ENCODE data around the gene PTH1R.

Gene PTH1R

GRCh38 chr3:46850468-46850779, 27.1 kb upstream of the PTH1R start:
- TF ChIP-seq CTCF (conservative IDR thresholded peaks at IDR 0.05) = no peak
- H3K27ac ChIP-seq = no peak overlapping the region

DNA sequence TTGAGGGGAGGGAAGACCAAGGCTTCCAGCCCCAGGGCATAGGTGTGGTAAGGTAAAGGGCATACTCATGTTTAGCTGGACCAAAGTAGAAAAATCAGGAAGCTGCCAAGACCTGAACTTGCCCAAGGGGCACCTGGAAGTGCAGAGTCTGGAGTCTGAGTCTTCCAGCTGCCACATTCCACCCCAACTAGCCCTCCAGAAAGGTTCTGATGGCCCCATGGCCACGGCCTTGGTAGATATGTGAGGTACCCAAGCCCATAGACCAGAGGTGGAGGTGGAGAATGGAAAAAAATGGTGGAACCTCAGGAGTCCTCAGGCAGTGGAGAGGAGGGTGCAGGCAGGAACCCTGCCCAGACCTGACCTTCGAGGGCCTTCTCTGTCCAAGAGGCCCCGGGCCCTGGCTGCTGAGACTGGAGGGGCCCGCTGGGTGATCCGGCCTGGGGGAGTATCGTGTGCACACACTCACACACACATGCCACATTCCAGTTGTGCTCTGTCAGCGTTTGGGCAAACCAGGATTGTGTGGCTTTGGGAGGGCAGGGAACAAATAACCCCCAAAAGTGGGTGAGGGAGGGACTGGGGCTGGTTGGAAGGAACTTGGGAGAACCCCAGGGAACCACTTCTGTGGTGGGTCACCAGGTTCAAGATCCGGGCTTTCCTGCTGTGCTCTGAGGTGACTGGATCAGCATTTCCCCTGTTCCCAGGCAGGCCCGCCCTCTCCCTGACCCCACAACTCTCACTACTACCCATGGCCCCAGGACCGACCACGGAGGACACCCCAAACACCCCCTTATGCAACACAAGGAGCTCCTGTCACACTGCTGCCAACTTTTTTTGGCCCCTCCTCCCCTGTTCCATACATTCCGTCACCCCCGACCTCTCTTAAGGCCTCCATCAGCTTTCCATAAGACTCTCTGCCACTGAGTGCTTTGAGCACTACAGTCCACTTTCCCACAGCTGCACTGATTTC, 25.9 kb upstream of the PTH1R start:
- no peak for TF ChIP-seq CTCF (conservative IDR thresholded peaks at IDR 0.05)
- no peak overlapping the region for H3K27ac ChIP-seq

GRCh38 chr3:46852334-46852720, 25.2 kb upstream of the PTH1R start:
- no peak overlapping the region for H3K27ac ChIP-seq
- no peak for TF ChIP-seq CTCF (conservative IDR thresholded peaks at IDR 0.05)

GRCh38 chr3:46852839-46853355, 24.6 kb upstream of the PTH1R start:
- no peak for TF ChIP-seq CTCF (conservative IDR thresholded peaks at IDR 0.05)
- H3K27ac ChIP-seq = no peak overlapping the region

DNA sequence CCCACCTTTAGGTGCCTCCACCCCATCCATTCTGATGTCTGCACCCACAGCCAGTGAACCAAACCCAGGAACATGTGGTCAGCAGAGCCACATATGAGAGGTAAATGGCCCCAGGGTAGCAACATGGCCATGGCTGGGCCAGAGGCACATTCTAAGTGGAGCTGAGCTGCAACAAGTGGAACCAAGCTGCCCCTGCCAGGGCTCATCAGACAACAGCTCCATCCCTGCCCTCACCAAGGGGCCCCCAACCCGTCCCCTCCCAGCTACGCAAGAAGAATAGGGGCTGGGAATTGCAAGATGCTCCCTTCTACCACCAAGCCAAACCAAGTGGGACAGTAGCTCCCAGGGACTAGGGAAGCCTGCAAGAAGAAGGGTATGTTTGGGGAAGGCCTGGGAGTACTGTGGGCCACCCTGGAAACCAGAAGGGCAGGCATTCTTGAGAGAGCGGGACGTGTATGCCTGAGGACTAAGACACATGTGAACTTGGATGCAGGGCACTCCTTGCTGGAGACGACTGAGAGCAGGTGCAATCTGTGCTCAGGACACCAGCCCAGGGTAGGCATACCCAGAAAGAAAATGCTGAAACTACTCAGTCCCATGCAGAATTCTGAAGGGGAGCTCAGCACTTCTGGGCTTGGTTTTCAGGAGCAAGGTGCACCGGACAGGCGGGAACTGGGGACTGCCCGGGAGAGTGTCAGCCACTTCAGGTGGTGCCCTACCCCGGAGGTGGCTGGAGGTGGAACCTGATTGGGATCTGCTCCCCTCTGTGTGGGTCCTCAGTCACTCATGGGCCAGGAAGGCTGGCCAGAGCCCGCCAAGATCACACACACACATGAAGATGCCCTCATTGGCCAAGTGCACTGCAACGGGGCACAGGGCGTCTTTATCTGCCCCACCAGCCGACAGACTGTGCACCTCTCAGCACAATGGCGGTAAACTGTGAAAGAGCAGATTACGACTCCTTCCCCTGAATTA, 23.8 kb upstream of the PTH1R start:
- no peak for TF ChIP-seq CTCF (conservative IDR thresholded peaks at IDR 0.05)

DNA sequence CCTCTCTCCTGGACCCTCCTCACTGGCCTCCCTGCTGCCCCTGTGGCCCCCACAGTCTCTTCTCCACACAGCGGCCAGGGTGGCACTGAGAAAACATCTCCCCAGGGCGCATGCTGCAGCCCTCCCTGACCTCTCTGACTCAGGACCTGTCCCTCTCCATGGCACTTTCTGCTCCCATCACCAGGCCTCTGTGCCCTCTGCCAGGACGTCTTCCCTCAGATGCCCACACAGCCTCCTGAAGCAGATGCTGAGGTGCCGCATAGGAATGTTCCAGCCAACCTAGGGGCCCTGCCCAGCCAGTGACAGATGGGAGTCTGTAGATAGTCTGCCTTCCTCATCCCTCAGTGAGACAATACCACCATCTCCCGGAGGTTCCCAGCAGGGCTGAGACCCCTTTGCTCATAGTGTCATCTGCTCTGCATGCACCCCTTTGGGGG, 22.9 kb upstream of the PTH1R start:
- no peak overlapping the region for H3K27ac ChIP-seq
- TF ChIP-seq CTCF (conservative IDR thresholded peaks at IDR 0.05) = no peak

More for the DNA sequence above, 23.8 kb upstream of the PTH1R start:
- no peak overlapping the region for H3K27ac ChIP-seq

Data from VCaP (cell line).